ENCODE data around the gene MAP4K1.
A peak's percentile ranks its signal among the peaks of the same experiment; 100 is the strongest.

The MAP4K1 gene

DNA sequence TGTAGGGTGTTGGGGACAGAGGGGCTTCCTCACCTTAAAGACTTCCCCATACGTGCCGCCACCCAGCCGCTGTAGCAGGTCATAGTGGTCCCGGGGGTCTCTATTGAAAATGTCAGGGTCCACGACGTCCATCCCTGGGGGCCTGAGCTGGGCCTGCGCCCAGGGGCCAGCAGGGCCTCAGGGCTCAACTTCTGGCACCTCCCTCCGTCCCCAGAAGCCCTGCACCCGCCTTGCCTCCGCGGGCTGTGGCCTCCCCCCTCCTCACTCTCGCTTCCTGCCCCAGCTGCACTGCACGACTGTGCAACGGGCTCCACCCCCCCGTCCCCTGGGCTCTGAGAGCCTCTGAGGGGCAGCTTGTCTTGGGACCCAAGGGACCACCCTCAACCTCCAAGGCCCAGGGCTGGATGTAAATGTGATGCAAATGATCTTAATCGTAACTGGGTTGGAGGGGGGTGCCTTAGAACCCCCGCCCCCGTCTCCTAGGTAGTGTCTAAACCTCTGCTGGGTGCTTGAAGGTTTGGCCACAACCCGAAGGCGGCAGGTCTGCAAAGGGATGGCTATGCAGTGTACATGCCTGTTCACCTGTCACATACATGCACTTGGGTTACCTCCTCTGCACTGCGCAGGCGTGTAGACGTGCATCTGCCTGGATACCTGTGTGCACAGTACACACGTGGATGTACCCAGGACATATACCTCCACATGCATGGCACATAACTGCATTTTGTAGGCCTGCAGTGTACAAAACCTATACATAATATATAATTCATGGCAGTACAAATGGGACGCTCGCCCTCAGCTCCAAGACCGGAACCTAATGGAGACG is at the start of gene MAP4K1:
TSS of gene MAP4K1 (minus strand) at position 190 of the 826 bp plus-strand sequence. CDS start at position 132, 58 bp downstream.
- Histone ChIP-seq H3K36me3 (ENCODE audit: control insufficient read depth, insufficient read depth, low read length) (peaks cover 8% of the 10 kb centered on the region), H3K4me1 (ENCODE audit: control insufficient read depth, insufficient read depth, low read length) (peaks cover 17% of the 10 kb centered on the region), H3K9me3 (ENCODE audit: control insufficient read depth, low read length) (no peaks in the 10 kb centered on the region), H3K9ac (ENCODE audit: low read length) (peak within 1 kb of the TSS; percentile 64), H3K4me3 (ENCODE audit: low read length) (peak within 1 kb of the TSS; percentile 78), H3K27me3 (ENCODE audit: control insufficient read depth, insufficient read depth, low read length) (no peaks in the 10 kb centered on the region)

- peaks cover 99% of the 10 kb centered on the region for H3K4me1 ChIP-seq (ENCODE audit: control insufficient read depth, insufficient read depth, low read length)
- H3K36me3 ChIP-seq (ENCODE audit: control insufficient read depth, insufficient read depth, low read length), result peaks cover 3% of the 10 kb centered on the region
- no peaks in the 10 kb centered on the region for H3K9me3 ChIP-seq (ENCODE audit: control insufficient read depth, low read length)
- no peaks in the 10 kb centered on the region for H3K27me3 ChIP-seq (ENCODE audit: control insufficient read depth, insufficient read depth, low read length)
- no peak overlapping the region for H3K4me3 ChIP-seq (ENCODE audit: low read length)
- peak overlapping the region; percentile 42 for H3K9ac ChIP-seq (ENCODE audit: low read length)
These were observed 49.1 kb upstream of the MAP4K1 start for GRCh38 chr19:38666663-38667511.

- Histone ChIP-seq H3K36me3 (ENCODE audit: control insufficient read depth, insufficient read depth, low read length) (peaks cover 3% of the 10 kb centered on the region), H3K9ac (ENCODE audit: low read length) (peak overlapping the region; percentile 42), H3K4me3 (ENCODE audit: low read length) (no peak overlapping the region), H3K4me1 (ENCODE audit: control insufficient read depth, insufficient read depth, low read length) (peaks cover 98% of the 10 kb centered on the region), H3K9me3 (ENCODE audit: control insufficient read depth, low read length) (no peaks in the 10 kb centered on the region), H3K27me3 (ENCODE audit: control insufficient read depth, insufficient read depth, low read length) (no peaks in the 10 kb centered on the region)
These were observed 48.4 kb upstream of the MAP4K1 start for GRCh38 chr19:38665950-38666662.

GRCh38 chr19:38665219-38665931 is 47.6 kb upstream of the MAP4K1 start:
- no peaks in the 10 kb centered on the region for H3K27me3 ChIP-seq (ENCODE audit: control insufficient read depth, insufficient read depth, low read length)
- H3K9me3 ChIP-seq (ENCODE audit: control insufficient read depth, low read length), result no peaks in the 10 kb centered on the region
- H3K4me1 ChIP-seq (ENCODE audit: control insufficient read depth, insufficient read depth, low read length), result peaks cover 99% of the 10 kb centered on the region
- no peak overlapping the region for H3K4me3 ChIP-seq (ENCODE audit: low read length)
- peaks cover 3% of the 10 kb centered on the region for H3K36me3 ChIP-seq (ENCODE audit: control insufficient read depth, insufficient read depth, low read length)
- H3K9ac ChIP-seq (ENCODE audit: low read length), result peak overlapping the region; percentile 42

DNA sequence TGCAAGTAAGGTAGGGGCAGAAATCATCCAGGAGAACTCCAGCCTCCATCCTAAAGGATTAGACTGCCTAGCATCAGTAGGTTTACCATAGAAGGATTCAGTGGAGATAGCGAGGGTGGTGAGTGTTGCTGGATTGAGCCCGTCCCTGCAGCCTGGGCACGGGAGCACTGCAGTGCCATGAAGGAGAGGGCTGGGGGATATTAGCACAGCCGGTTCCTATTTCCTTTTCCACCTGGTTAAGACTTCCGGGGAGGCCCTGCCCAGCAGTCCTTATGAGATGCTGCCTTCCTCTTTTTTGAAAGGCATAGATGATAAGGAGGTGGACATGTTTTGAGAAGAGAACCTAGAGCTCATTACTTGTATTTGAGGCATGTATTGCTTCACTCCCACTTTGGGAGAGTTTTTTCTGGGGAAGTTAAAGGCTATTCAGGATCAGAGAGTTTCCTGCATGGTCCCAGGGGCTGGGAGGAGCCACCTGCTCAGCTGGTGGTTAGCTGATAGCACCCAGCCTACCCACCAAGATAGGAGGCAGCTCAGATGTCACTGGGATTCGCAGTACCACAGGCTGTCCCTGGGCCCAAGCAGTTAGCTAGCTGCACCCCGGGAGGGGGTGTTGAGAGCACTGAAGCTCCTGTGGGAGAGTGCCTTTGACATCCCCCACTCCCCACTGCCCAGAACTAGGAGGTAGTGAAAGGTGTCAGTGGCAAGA is 46.9 kb upstream of the MAP4K1 start:
- H3K4me3 ChIP-seq (ENCODE audit: low read length), result no peak overlapping the region
- peaks cover 3% of the 10 kb centered on the region for H3K36me3 ChIP-seq (ENCODE audit: control insufficient read depth, insufficient read depth, low read length)
- H3K27me3 ChIP-seq (ENCODE audit: control insufficient read depth, insufficient read depth, low read length), result no peaks in the 10 kb centered on the region
- H3K9ac ChIP-seq (ENCODE audit: low read length), result peak overlapping the region; percentile 42
- H3K9me3 ChIP-seq (ENCODE audit: control insufficient read depth, low read length), result no peaks in the 10 kb centered on the region
- H3K4me1 ChIP-seq (ENCODE audit: control insufficient read depth, insufficient read depth, low read length), result peaks cover 99% of the 10 kb centered on the region

GRCh38 chr19:38663957-38664502 is 46.3 kb upstream of the MAP4K1 start:
- Histone ChIP-seq H3K27me3 (ENCODE audit: control insufficient read depth, insufficient read depth, low read length) (no peaks in the 10 kb centered on the region), H3K36me3 (ENCODE audit: control insufficient read depth, insufficient read depth, low read length) (no peaks in the 10 kb centered on the region), H3K9me3 (ENCODE audit: control insufficient read depth, low read length) (no peaks in the 10 kb centered on the region), H3K9ac (ENCODE audit: low read length) (peak overlapping the region; percentile 42), H3K4me3 (ENCODE audit: low read length) (no peak overlapping the region), H3K4me1 (ENCODE audit: control insufficient read depth, insufficient read depth, low read length) (peaks cover 99% of the 10 kb centered on the region)

GRCh38 chr19:38663156-38663651 is 45.5 kb upstream of the MAP4K1 start:
- Histone ChIP-seq H3K9ac (ENCODE audit: low read length) (peak overlapping the region; percentile 42), H3K27me3 (ENCODE audit: control insufficient read depth, insufficient read depth, low read length) (no peaks in the 10 kb centered on the region), H3K4me3 (ENCODE audit: low read length) (no peak overlapping the region), H3K36me3 (ENCODE audit: control insufficient read depth, insufficient read depth, low read length) (no peaks in the 10 kb centered on the region), H3K9me3 (ENCODE audit: control insufficient read depth, low read length) (no peaks in the 10 kb centered on the region), H3K4me1 (ENCODE audit: control insufficient read depth, insufficient read depth, low read length) (peaks cover 98% of the 10 kb centered on the region)

DNA sequence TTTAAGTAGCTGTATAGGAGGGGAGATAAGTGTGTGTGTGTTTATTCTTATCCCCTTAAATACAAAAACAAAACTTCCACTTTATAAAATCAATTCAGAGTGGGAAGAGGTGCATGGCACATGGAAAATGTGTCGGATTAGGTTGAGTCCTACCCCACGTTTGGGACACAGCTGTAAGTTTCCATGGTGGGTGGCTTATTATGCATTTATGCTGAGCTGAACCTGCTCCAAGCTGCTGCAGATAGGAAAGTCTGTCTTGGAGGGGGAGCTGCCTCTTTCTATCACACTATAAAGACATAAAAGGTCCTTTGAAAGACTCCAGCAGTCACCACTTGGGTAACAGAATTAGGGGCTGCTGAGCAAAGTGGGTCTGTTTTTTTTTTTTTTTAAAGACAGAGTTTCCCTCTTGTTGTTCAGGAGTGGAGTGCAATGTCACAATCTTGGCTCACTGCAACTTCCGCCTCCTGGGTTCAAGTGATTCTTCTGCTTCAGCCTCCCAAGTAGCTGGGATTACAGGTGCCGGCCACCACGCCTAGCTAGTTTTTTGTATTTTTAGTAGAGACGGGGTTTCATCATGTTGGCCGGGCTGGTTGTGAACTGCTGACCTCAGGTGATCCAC is 44.9 kb upstream of the MAP4K1 start:
- Histone ChIP-seq H3K36me3 (ENCODE audit: control insufficient read depth, insufficient read depth, low read length) (no peaks in the 10 kb centered on the region), H3K4me3 (ENCODE audit: low read length) (no peak overlapping the region), H3K27me3 (ENCODE audit: control insufficient read depth, insufficient read depth, low read length) (no peaks in the 10 kb centered on the region), H3K9ac (ENCODE audit: low read length) (peak overlapping the region; percentile 5), H3K4me1 (ENCODE audit: control insufficient read depth, insufficient read depth, low read length) (peaks cover 98% of the 10 kb centered on the region), H3K9me3 (ENCODE audit: control insufficient read depth, low read length) (no peaks in the 10 kb centered on the region)

- peaks cover 97% of the 10 kb centered on the region for H3K4me1 ChIP-seq (ENCODE audit: control insufficient read depth, insufficient read depth, low read length)
- H3K36me3 ChIP-seq (ENCODE audit: control insufficient read depth, insufficient read depth, low read length), result no peaks in the 10 kb centered on the region
- H3K27me3 ChIP-seq (ENCODE audit: control insufficient read depth, insufficient read depth, low read length), result no peaks in the 10 kb centered on the region
- peak overlapping the region; percentile 5 for H3K9ac ChIP-seq (ENCODE audit: low read length)
- no peaks in the 10 kb centered on the region for H3K9me3 ChIP-seq (ENCODE audit: control insufficient read depth, low read length)
- H3K4me3 ChIP-seq (ENCODE audit: low read length), result no peak overlapping the region
These were observed 44.2 kb upstream of the MAP4K1 start for GRCh38 chr19:38661996-38662395.

DNA sequence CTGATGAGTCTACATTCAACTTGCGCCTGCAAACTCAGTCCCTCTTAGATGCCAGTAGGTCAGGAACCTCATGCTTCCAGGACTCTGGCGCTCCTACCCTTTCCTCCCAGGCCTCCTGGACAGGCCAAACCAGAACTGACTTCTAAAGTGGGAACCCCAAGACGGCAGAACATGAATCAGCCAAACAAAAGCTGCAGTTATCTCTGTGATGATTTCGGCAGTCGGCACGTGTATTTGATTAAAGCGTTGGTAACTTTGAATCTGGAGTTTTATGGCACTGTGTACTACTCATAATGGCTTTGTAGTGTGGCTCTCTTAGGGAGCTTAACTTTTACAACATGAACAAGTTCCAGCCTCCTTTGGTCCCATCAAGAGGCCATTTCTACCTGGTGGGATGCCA is 43.4 kb upstream of the MAP4K1 start:
- H3K27me3 ChIP-seq (ENCODE audit: control insufficient read depth, insufficient read depth, low read length), result no peaks in the 10 kb centered on the region
- H3K4me1 ChIP-seq (ENCODE audit: control insufficient read depth, insufficient read depth, low read length), result peaks cover 95% of the 10 kb centered on the region
- no peak overlapping the region for H3K4me3 ChIP-seq (ENCODE audit: low read length)
- H3K9me3 ChIP-seq (ENCODE audit: control insufficient read depth, low read length), result no peaks in the 10 kb centered on the region
- H3K9ac ChIP-seq (ENCODE audit: low read length), result peak overlapping the region; percentile 20
- no peaks in the 10 kb centered on the region for H3K36me3 ChIP-seq (ENCODE audit: control insufficient read depth, insufficient read depth, low read length)
